Neural progenitor cell (in vitro differentiated cells): Measurements from ENCODE around the gene PTX4. TPM values are rescaled to one million over a fixed set of nuclear protein-coding genes. Genes with fewer than 3 reads are reported as not detected.

Experiments used
- DNase-seq: peaks from one replicate; pipeline ENCODE4 v3.0.0-alpha.2; 2016; ENCODE audit warnings: low spot score
- H2AFZ ChIP-seq: fragments of 200-600 bp; sonication (generic); replicated peaks from 2 replicates; pipeline ENCODE4 v1.6.1; 2016; ENCODE audit warnings: antibody characterized with exemption
- H3F3A ChIP-seq: fragments of 200-600 bp; sonication (generic); 2 replicates; pipeline ENCODE4 v1.6.1; 2016; ENCODE audit warnings: antibody characterized with exemption, low read depth
- H3K27ac ChIP-seq: fragments of 200-600 bp; sonication (generic); 2 replicates; pipeline ENCODE4 v1.5.1; 2016; ENCODE audit warnings: mild to moderate bottlenecking
- H3K27me3 ChIP-seq: fragments of 200-600 bp; sonication (generic); 2 replicates; pipeline ENCODE4 v1.6.1; 2016; ENCODE audit warnings: mild to moderate bottlenecking, moderate library complexity
- H3K36me3 ChIP-seq: fragments of 200-600 bp; sonication (generic); 2 replicates; pipeline ENCODE4 v1.5.1; 2016
- H3K4me1 ChIP-seq: fragments of 200-600 bp; sonication (generic); 2 replicates; pipeline ENCODE4 v1.6.1; 2016; ENCODE audit warnings: mixed run types
- H3K4me2 ChIP-seq: fragments of 200-600 bp; sonication (generic); 2 replicates; pipeline ENCODE4 v1.6.1; 2016
- H3K4me3 ChIP-seq: fragments of 200-600 bp; sonication (generic); 2 replicates; pipeline ENCODE4 v1.5.1; 2016
- H3K79me2 ChIP-seq: fragments of 200-600 bp; sonication (generic); 2 replicates; pipeline ENCODE4 v1.6.1; 2016; ENCODE audit warnings: low read depth
- H3K9ac ChIP-seq: fragments of 200-600 bp; sonication (generic); 2 replicates; pipeline ENCODE4 v1.6.1; 2016
- H3K9me3 ChIP-seq: fragments of 200-600 bp; sonication (generic); 2 replicates; pipeline ENCODE4 v1.5.1; 2016; ENCODE audit warnings: low read depth
- H4K20me1 ChIP-seq: fragments of 200-600 bp; sonication (generic); 2 replicates; pipeline ENCODE4 v1.6.1; 2016; ENCODE audit warnings: low read depth
- H3K27ac Mint-ChIP-seq: 3 replicates; pipeline ENCODE4 v1.8.0; 2021; ENCODE audit warnings: mixed read lengths
- H3K27me3 Mint-ChIP-seq: 2 replicates; pipeline ENCODE4 v1.8.0; 2022; ENCODE audit warnings: low read depth, mild to moderate bottlenecking, inconsistent platforms, moderate library complexity, mixed read lengths; ENCODE audit not compliant: insufficient read depth
- H3K36me3 Mint-ChIP-seq: 3 replicates; pipeline ENCODE4 v1.8.0; 2021; ENCODE audit warnings: mixed read lengths
- H3K4me1 Mint-ChIP-seq: 3 replicates; pipeline ENCODE4 v1.8.0; 2021; ENCODE audit warnings: mixed read lengths
- H3K4me3 Mint-ChIP-seq: 3 replicates; pipeline ENCODE4 v1.8.0; 2021; ENCODE audit warnings: mild to moderate bottlenecking, moderate library complexity, mixed read lengths
- H3K9me3 Mint-ChIP-seq: 3 replicates; pipeline ENCODE4 v1.8.0; 2020; ENCODE audit warnings: mixed read lengths
- CTCF ChIP-seq: fragments of 200-600 bp; sonication (generic); IDR thresholded peaks from 2 replicates; pipeline ENCODE4 v1.5.1; 2017; ENCODE audit warnings: antibody characterized with exemption, mild to moderate bottlenecking
- EZH2 ChIP-seq: fragments of 200-600 bp; sonication (generic); IDR thresholded peaks from 2 replicates; pipeline ENCODE4 v1.6.1; 2017; ENCODE audit warnings: antibody characterized with exemption, mild to moderate bottlenecking, moderate library complexity
- EZH2phosphoT487 ChIP-seq: fragments of 200-600 bp; sonication (generic); IDR thresholded peaks from 2 replicates; pipeline ENCODE4 v1.6.1; 2017; ENCODE audit warnings: antibody characterized with exemption
- total RNA-seq: library from RNA; depleted of rRNA; stranded (reverse); fragments of >200 nt; gene quantifications from 2 replicates; pipeline ENCODE4 v1.2.3, GENCODE V29; 2015; ENCODE audit warnings: low replicate concordance

The PTX4 gene
- total RNA-seq, 1 donor from 2014 or later, result not detected

DNA sequence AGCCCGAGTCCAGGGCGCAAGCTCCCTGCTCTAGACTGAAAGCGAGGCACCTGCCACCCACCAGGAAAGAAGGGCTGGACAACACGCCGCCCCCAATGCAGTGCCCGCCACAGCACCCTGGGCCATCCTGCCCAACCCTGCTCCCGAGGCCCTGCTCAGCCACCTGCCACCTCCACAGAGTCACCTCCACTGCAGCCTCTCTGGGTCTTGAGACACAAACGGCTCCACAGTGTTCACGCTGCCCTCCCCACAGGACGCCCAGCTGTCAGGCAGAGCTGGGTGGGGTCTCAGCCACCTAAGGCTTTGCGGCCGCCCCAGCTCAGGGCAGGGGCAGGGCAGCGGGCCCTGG is 23.2 kb downstream of the PTX4 start:
- DNase-seq, result no peak
- Mint-ChIP-seq H3K4me3 (no peak overlapping the region), H3K9me3 (no peaks in the 10 kb centered on the region), H3K27ac (no peak overlapping the region), H3K27me3 (peaks cover 8% of the 10 kb centered on the region), H3K36me3 (no peaks in the 10 kb centered on the region), H3K4me1 (peaks cover 7% of the 10 kb centered on the region)
- Histone ChIP-seq H3K36me3 (no peaks in the 10 kb centered on the region), H3K4me2 (no peak overlapping the region), H3K79me2 (peaks cover 40% of the 10 kb centered on the region), H3K9ac (peak overlapping the region; percentile 8), H3F3A (no peaks in the 10 kb centered on the region), H4K20me1 (peaks cover 9% of the 10 kb centered on the region), H3K9me3 (no peaks in the 10 kb centered on the region), H3K4me3 (no peak overlapping the region), H3K27ac (no peak overlapping the region), H2AFZ (no peak overlapping the region), H3K27me3 (no peaks in the 10 kb centered on the region), H3K4me1 (no peaks in the 10 kb centered on the region)
- TF ChIP-seq EZH2phosphoT487, result no peak
- TF ChIP-seq EZH2, result no peak
- no peak for TF ChIP-seq CTCF

GRCh38 chr16:1464894-1465566 is 23.7 kb downstream of the PTX4 start:
- Mint-ChIP-seq H3K4me3 (peak overlapping the region; percentile 41), H3K36me3 (no peaks in the 10 kb centered on the region), H3K4me1 (peaks cover 4% of the 10 kb centered on the region), H3K9me3 (no peaks in the 10 kb centered on the region), H3K27ac (no peak overlapping the region), H3K27me3 (peaks cover 8% of the 10 kb centered on the region)
- Histone ChIP-seq H3K79me2 (peaks cover 34% of the 10 kb centered on the region), H3K4me3 (no peak overlapping the region), H4K20me1 (peaks cover 9% of the 10 kb centered on the region), H3K27ac (no peak overlapping the region), H3F3A (no peaks in the 10 kb centered on the region), H3K4me1 (no peaks in the 10 kb centered on the region), H3K4me2 (no peak overlapping the region), H2AFZ (no peak overlapping the region), H3K36me3 (no peaks in the 10 kb centered on the region), H3K27me3 (no peaks in the 10 kb centered on the region), H3K9ac (no peak overlapping the region), H3K9me3 (no peaks in the 10 kb centered on the region)
- no peak for DNase-seq
- TF ChIP-seq EZH2, result no peak
- no peak for TF ChIP-seq EZH2phosphoT487
- TF ChIP-seq CTCF, result no peak

DNA sequence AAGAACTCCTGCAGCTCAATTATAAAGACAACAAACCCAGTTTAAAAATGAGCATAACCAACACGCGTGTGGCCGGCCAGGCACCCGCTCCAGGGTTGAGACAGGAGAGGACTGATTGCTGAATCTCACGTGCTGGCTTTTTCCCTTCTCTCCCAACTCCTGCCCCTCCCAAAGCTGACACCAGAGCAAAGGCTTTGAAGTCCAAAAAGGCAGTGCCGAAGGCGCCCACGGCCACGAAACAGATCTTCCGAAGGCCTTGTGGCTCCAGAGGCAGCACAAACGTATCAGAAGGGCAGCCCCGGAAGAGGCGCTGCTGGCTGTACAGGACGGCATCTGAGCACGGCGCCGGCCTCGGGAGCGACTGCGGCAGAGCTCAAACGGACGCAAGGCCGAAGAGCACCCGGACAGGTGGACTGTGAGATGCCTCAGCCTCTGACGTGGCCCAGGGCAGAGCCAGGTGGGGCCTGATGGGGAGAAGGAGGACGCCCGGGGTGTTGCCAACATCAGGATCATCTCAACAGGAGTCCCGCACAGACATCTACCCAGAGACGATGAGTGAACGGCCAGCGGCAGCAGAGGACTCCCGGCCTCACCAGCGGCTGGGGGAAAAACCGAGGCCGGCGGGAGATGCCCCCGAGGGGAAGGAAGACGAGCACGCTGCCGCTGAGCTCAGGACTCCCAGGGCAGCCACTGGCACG is 24.4 kb downstream of the PTX4 start:
- peaks cover 9% of the 10 kb centered on the region for H4K20me1 ChIP-seq
- H3K9me3 Mint-ChIP-seq, result no peaks in the 10 kb centered on the region
- no peaks in the 10 kb centered on the region for H3K36me3 ChIP-seq
- no peak overlapping the region for H3K4me3 ChIP-seq
- H3K4me2 ChIP-seq, result no peak overlapping the region
- H3F3A ChIP-seq, result no peaks in the 10 kb centered on the region
- TF ChIP-seq EZH2 (no peak), EZH2phosphoT487 (no peak), CTCF (no peak)
- no peaks in the 10 kb centered on the region for H3K4me1 Mint-ChIP-seq
- H3K36me3 Mint-ChIP-seq, result no peaks in the 10 kb centered on the region
- peaks cover 28% of the 10 kb centered on the region for H3K79me2 ChIP-seq
- H3K9ac ChIP-seq, result no peak overlapping the region
- DNase-seq, result no peak
- H3K27me3 Mint-ChIP-seq, result peaks cover 8% of the 10 kb centered on the region
- H3K27me3 ChIP-seq, result no peaks in the 10 kb centered on the region
- H3K9me3 ChIP-seq, result no peaks in the 10 kb centered on the region
- H3K27ac ChIP-seq, result no peak overlapping the region
- H3K4me3 Mint-ChIP-seq, result no peak overlapping the region
- H2AFZ ChIP-seq, result no peak overlapping the region
- H3K4me1 ChIP-seq, result no peaks in the 10 kb centered on the region
- H3K27ac Mint-ChIP-seq, result peak overlapping the region; percentile 25
